Mesendoderm (in vitro differentiated cells): ENCODE measurements around the gene ERC2.
"Not testable (repeated sequence)": the region's sequence is repeated elsewhere in the genome, so short reads cannot be mapped to it uniquely, and the experiment has no call there.

Experiments used
- DNase-seq: peaks from one replicate; pipeline ENCODE4 v3.0.0; 2013
- H2AK5ac ChIP-seq: 2 replicates; pipeline ENCODE4 v1.6.1; 2013; ENCODE audit warnings: low read length, inconsistent platforms
- H2BK120ac ChIP-seq: 2 replicates; pipeline ENCODE4 v1.6.1; 2013; ENCODE audit warnings: low read depth, mild to moderate bottlenecking, low read length, moderate library complexity, mixed read lengths
- H2BK15ac ChIP-seq: replicated peaks from 2 replicates; pipeline ENCODE4 v1.6.1; 2013; ENCODE audit warnings: low read depth, mild to moderate bottlenecking, moderate library complexity
- H2BK5ac ChIP-seq: 2 replicates; pipeline ENCODE4 v1.6.1; 2013; ENCODE audit warnings: low read length, inconsistent platforms
- H3K18ac ChIP-seq: 2 replicates; pipeline ENCODE4 v1.6.1; 2013; ENCODE audit warnings: mild to moderate bottlenecking, low read length, mixed read lengths
- H3K23ac ChIP-seq: one replicate; pipeline ENCODE4 v1.6.1; 2013; ENCODE audit warnings: low read length
- H3K27ac ChIP-seq: 2 replicates; pipeline ENCODE4 v1.5.1; 2013; ENCODE audit warnings: low read depth, mild to moderate bottlenecking, inconsistent platforms, low read length, moderate library complexity
- H3K27me3 ChIP-seq: 2 replicates; pipeline ENCODE4 v1.6.1; 2013; ENCODE audit warnings: low read length, control low read depth, mild to moderate bottlenecking, inconsistent platforms; ENCODE audit not compliant: insufficient read depth, poor library complexity
- H3K36me3 ChIP-seq: 2 replicates; pipeline ENCODE4 v1.6.1; 2013; ENCODE audit warnings: low read length, inconsistent platforms; ENCODE audit not compliant: control insufficient read depth, insufficient read depth
- H3K4ac ChIP-seq: one replicate; pipeline ENCODE4 v1.6.1; 2013; ENCODE audit warnings: low read depth, mild to moderate bottlenecking, low read length, moderate library complexity
- H3K4me1 ChIP-seq: 2 replicates; pipeline ENCODE4 v1.6.1; 2013; ENCODE audit warnings: low read depth, low read length, inconsistent platforms; ENCODE audit not compliant: control insufficient read depth
- H3K4me2 ChIP-seq: 2 replicates; pipeline ENCODE4 v1.6.1; 2013; ENCODE audit warnings: low read length
- H3K4me3 ChIP-seq: 2 replicates; pipeline ENCODE4 v1.5.1; 2013; ENCODE audit warnings: mild to moderate bottlenecking, low read length
- H3K56ac ChIP-seq: one replicate; pipeline ENCODE4 v1.6.1; 2013; ENCODE audit warnings: low read length
- H3K79me1 ChIP-seq: 2 replicates; pipeline ENCODE4 v1.6.1; 2013; ENCODE audit warnings: low read length, inconsistent platforms
- H3K79me2 ChIP-seq: 2 replicates; pipeline ENCODE4 v1.6.1; 2013; ENCODE audit warnings: mild to moderate bottlenecking, low read length; ENCODE audit not compliant: control insufficient read depth, insufficient read depth
- H3K9ac ChIP-seq: 2 replicates; pipeline ENCODE4 v1.6.1; 2013; ENCODE audit warnings: low read length, inconsistent platforms
- H4K5ac ChIP-seq: one replicate; pipeline ENCODE4 v1.6.1; 2013; ENCODE audit warnings: low read length
- H4K8ac ChIP-seq: one replicate; pipeline ENCODE4 v1.6.1; 2013; ENCODE audit warnings: low read depth, mild to moderate bottlenecking, control low read depth, low read length, moderate library complexity
- WGBS: extraction: QIAGEN DNeasy Blood & Tissue Kit; methylation state at CpG from one replicate; pipeline ENCODE4 v1.1.7; 2013; ENCODE audit warnings: low lambda C conversion rate, missing lambda C conversion rate; ENCODE audit not compliant: insufficient coverage; ENCODE audit errors: extremely low coverage; 5-methylcytosine and 5-hydroxymethylcytosine counted together

The ERC2 gene

GRCh38 chr3:56086355-56086754 is 381.9 kb downstream of the ERC2 start:
- DNase-seq, result no peak
- no peak overlapping the region for H3K18ac ChIP-seq
- no peaks in the 10 kb centered on the region for H3K79me2 ChIP-seq
- no peaks in the 10 kb centered on the region for H3K27me3 ChIP-seq
- WGBS, result no CpG with 5 or more reads among the region's 1 CpG
- H4K5ac ChIP-seq, result no peak overlapping the region
- H3K4me1 ChIP-seq, result no peaks in the 10 kb centered on the region
- H3K56ac ChIP-seq, result no peak overlapping the region
- H2BK5ac ChIP-seq, result no peak overlapping the region
- H3K9ac ChIP-seq, result no peak overlapping the region
- H3K4me2 ChIP-seq, result no peak overlapping the region
- H2BK120ac ChIP-seq, result no peak overlapping the region
- no peaks in the 10 kb centered on the region for H3K79me1 ChIP-seq
- no peak overlapping the region for H3K23ac ChIP-seq
- H3K4me3 ChIP-seq, result no peak overlapping the region
- H2AK5ac ChIP-seq, result no peak overlapping the region
- no peak overlapping the region for H4K8ac ChIP-seq
- H3K27ac ChIP-seq, result no peak overlapping the region
- H3K4ac ChIP-seq, result no peak overlapping the region
- H2BK15ac ChIP-seq, result no peak overlapping the region
- no peaks in the 10 kb centered on the region for H3K36me3 ChIP-seq

GRCh38 chr3:56081246-56081645 is 387.0 kb downstream of the ERC2 start:
- no CpG with 5 or more reads among the region's 2 CpGs for WGBS
- Histone ChIP-seq H3K79me2 (no peaks in the 10 kb centered on the region), H3K4me3 (no peak overlapping the region), H3K18ac (no peak overlapping the region), H3K27me3 (no peaks in the 10 kb centered on the region), H3K4ac (no peak overlapping the region), H2AK5ac (no peak overlapping the region), H2BK120ac (no peak overlapping the region), H2BK15ac (no peak overlapping the region), H3K56ac (no peak overlapping the region), H3K79me1 (no peaks in the 10 kb centered on the region), H3K4me2 (no peak overlapping the region), H4K5ac (no peak overlapping the region), H3K9ac (no peak overlapping the region), H3K23ac (no peak overlapping the region), H4K8ac (no peak overlapping the region), H3K4me1 (no peaks in the 10 kb centered on the region), H2BK5ac (no peak overlapping the region), H3K36me3 (no peaks in the 10 kb centered on the region), H3K27ac (no peak overlapping the region)
- DNase-seq, result no peak

DNA sequence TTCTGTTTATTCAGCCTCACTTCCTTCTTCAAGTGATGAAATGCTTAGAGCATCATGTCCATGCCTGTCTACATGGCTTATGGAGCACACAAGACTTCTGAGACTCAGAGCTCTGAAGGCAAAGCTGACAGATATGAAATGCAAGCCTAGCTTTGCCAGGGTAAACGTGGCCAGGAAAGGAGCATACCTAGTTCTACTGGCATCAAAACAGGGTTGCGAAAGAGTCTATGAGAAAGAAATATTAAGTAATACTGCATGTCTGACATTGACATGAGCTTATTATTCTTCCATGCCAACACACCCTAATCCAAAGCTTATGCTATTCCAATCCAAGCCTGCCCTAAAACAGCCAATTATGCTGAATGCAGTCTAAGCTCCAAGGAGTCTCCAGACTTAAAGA is 391.5 kb downstream of the ERC2 start:
- Histone ChIP-seq H3K4me2 (no peak overlapping the region), H3K79me2 (no peaks in the 10 kb centered on the region), H3K4me3 (no peak overlapping the region), H3K9ac (no peak overlapping the region), H3K36me3 (no peaks in the 10 kb centered on the region), H3K79me1 (no peaks in the 10 kb centered on the region), H3K23ac (no peak overlapping the region), H3K4ac (no peak overlapping the region), H4K5ac (no peak overlapping the region), H3K18ac (no peak overlapping the region), H2BK15ac (no peak overlapping the region), H4K8ac (no peak overlapping the region), H3K27me3 (no peaks in the 10 kb centered on the region), H3K27ac (no peak overlapping the region), H2BK5ac (no peak overlapping the region), H2AK5ac (no peak overlapping the region), H3K4me1 (no peaks in the 10 kb centered on the region), H2BK120ac (no peak overlapping the region), H3K56ac (no peak overlapping the region)
- DNase-seq, result no peak
- no CpG with 5 or more reads among the region's 2 CpGs for WGBS

DNA sequence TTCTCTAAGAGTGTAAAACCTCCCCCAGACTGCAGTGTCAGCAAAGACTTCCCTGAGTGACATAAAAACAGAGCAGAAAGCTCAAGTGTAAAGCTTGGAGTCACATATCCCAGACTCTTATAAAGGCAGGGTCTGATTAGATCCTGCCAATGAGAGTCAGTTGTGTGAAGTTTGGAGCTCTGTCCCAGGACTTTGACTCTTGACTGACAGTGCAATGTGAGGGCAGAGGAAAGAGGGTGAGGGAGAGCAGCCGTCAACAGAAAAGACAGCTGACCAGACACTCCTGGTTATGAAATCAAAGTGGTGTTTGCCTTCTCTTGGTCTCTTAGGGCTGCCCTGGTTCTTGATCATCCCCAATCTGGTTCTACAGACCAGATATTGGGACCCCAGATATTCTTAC is 393.2 kb downstream of the ERC2 start:
- Histone ChIP-seq H3K4me2 (no peak overlapping the region), H3K36me3 (no peaks in the 10 kb centered on the region), H3K9ac (no peak overlapping the region), H3K79me2 (no peaks in the 10 kb centered on the region), H3K4ac (no peak overlapping the region), H3K4me3 (no peak overlapping the region), H4K5ac (no peak overlapping the region), H3K27ac (no peak overlapping the region), H2BK120ac (no peak overlapping the region), H2BK5ac (no peak overlapping the region), H2AK5ac (no peak overlapping the region), H3K18ac (no peak overlapping the region), H3K56ac (no peak overlapping the region), H2BK15ac (no peak overlapping the region), H3K79me1 (no peaks in the 10 kb centered on the region), H3K4me1 (no peaks in the 10 kb centered on the region), H3K23ac (no peak overlapping the region), H3K27me3 (no peaks in the 10 kb centered on the region), H4K8ac (no peak overlapping the region)
- WGBS, result no CpG with 5 or more reads among the region's 1 CpG
- DNase-seq, result no peak

- Histone ChIP-seq H4K8ac (no peak overlapping the region), H3K27ac (no peak overlapping the region), H2BK15ac (no peak overlapping the region), H3K4me2 (no peak overlapping the region), H3K27me3 (no peaks in the 10 kb centered on the region), H3K9ac (no peak overlapping the region), H3K79me2 (no peaks in the 10 kb centered on the region), H2AK5ac (no peak overlapping the region), H3K23ac (no peak overlapping the region), H3K79me1 (no peaks in the 10 kb centered on the region), H4K5ac (no peak overlapping the region), H2BK120ac (no peak overlapping the region), H3K36me3 (no peaks in the 10 kb centered on the region), H2BK5ac (no peak overlapping the region), H3K4ac (no peak overlapping the region), H3K56ac (no peak overlapping the region), H3K18ac (no peak overlapping the region), H3K4me3 (no peak overlapping the region), H3K4me1 (no peaks in the 10 kb centered on the region)
- DNase-seq, result no peak
Measured at GRCh38 chr3:56069766-56070165, 398.5 kb downstream of the ERC2 start.

DNA sequence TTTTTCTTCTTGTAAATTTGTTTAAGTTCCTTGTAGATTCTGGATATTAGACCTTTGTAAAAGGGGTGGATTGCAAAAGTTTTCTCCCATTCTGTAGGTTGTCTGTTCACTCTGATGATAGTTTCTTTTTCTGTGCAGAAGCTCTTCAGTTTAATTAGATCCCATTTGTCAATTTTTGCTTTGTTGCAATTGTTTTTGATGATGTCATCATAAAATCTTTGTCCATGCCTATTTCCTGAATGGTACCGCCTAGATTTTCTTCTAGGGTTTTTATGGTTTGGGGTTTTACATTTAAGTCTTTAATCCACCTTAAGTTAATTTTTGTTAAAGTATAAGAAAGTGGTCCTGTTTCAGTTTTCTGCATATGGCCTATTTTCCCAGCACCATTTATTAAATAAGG is 401.9 kb downstream of the ERC2 start:
- H2BK5ac ChIP-seq, H3K79me2 ChIP-seq, H3K4ac ChIP-seq, H2BK120ac ChIP-seq, H3K9ac ChIP-seq, DNase-seq, H3K36me3 ChIP-seq, H2BK15ac ChIP-seq, H3K27ac ChIP-seq, H3K18ac ChIP-seq, H3K4me2 ChIP-seq, H4K8ac ChIP-seq, H3K79me1 ChIP-seq, H3K23ac ChIP-seq, H4K5ac ChIP-seq, H3K56ac ChIP-seq, H3K4me1 ChIP-seq, H3K4me3 ChIP-seq, H3K27me3 ChIP-seq, H2AK5ac ChIP-seq: not testable (repeated sequence)
- no CpG with 5 or more reads among the region's 1 CpG for WGBS
